HEK293 (cell line): ENCODE results near the gene NXPH2.

Source experiments
- CTCF ChIA-PET: fragments of 350-600 bp; formaldehyde crosslinking; extraction: SDS; loops from one replicate; lab custom pipeline; 2021; ENCODE audit warnings: antibody characterized with exemption; lab: Yijun Ruan, JAX
- POLR2A ChIA-PET: fragments of 300-600 bp; formaldehyde crosslinking; extraction: SDS; loops from one replicate; lab custom pipeline; 2020; ENCODE audit warnings: antibody characterized with exemption, inconsistent platforms; lab: Yijun Ruan, JAX
- H3K27ac ChIP-seq: fragments of 200-500 bp; sonication (Bioruptor generic); 2 replicates; pipeline ENCODE4 v1.5.1; 2014; ENCODE audit warnings: low read depth, low read length, control low read depth, inconsistent platforms; ENCODE audit errors: extremely low read depth
- H3K36me3 ChIP-seq, 2 experiments: fragments of 200-500 bp in 1 of 2; sonication (Bioruptor generic) in 1 of 2; 1 replicate in 1 of 2; 2 replicates in 1 of 2; pipeline ENCODE4 v1.5.1; 2014 to 2017; ENCODE audit warnings: inconsistent platforms in 2 of 2, low read length in 2 of 2; ENCODE audit not compliant: control insufficient read depth in 2 of 2, insufficient read depth in 1 of 2
- H3K4me1 ChIP-seq: fragments of 200-500 bp; sonication (Bioruptor generic); 2 replicates; pipeline ENCODE4 v1.5.1; 2014; ENCODE audit warnings: mild to moderate bottlenecking, low read length, inconsistent platforms; ENCODE audit not compliant: control insufficient read depth, insufficient read depth
- H3K4me3 ChIP-seq: 2 replicates; pipeline ENCODE4 v1.5.1; 2011; ENCODE audit warnings: low read depth, mild to moderate bottlenecking, control low read depth, low read length, moderate library complexity
- H3K9me3 ChIP-seq: fragments of 200-500 bp; sonication (Bioruptor generic); 2 replicates; pipeline ENCODE4 v1.5.1; 2014; ENCODE audit warnings: low read depth, low read length, inconsistent platforms; ENCODE audit not compliant: control insufficient read depth, insufficient read depth
- IKZF3 ChIP-seq: fragments of 450-650 bp; IDR thresholded peaks from 2 replicates; pipeline ENCODE4 v1.5.0; 2018; ENCODE audit warnings: missing biosample characterization, mild to moderate bottlenecking, missing genetic modification characterization, moderate library complexity
- MYNN ChIP-seq: fragments of 450-650 bp; formaldehyde crosslinking; IDR thresholded peaks from 2 replicates; pipeline ENCODE4 v1.5.1; 2016; ENCODE audit warnings: missing biosample characterization, missing genetic modification characterization, borderline replicate concordance
- OSR2 ChIP-seq: fragments of 450-650 bp; formaldehyde crosslinking; IDR thresholded peaks from 2 replicates; pipeline ENCODE4 v1.5.1; 2016; ENCODE audit warnings: missing biosample characterization, missing genetic modification characterization
- SP7 ChIP-seq: fragments of 450-650 bp; formaldehyde crosslinking; IDR thresholded peaks from 2 replicates; pipeline ENCODE4 v1.5.1; 2016; ENCODE audit warnings: missing biosample characterization, missing genetic modification characterization
- TRIM28 ChIP-seq: IDR thresholded peaks from 2 replicates; pipeline ENCODE4 v1.6.1; 2011; ENCODE audit warnings: low read length, control low read depth, borderline replicate concordance
- ZBTB21 ChIP-seq: fragments of 450-650 bp; formaldehyde crosslinking; IDR thresholded peaks from 2 replicates; pipeline ENCODE4 v1.5.1; 2017; ENCODE audit warnings: missing biosample characterization, missing genetic modification characterization
- ZBTB44 ChIP-seq: fragments of 450-650 bp; IDR thresholded peaks from 2 replicates; pipeline ENCODE4 v1.5.1; 2018; ENCODE audit warnings: missing biosample characterization, mild to moderate bottlenecking, missing genetic modification characterization
- ZNF132 ChIP-seq: fragments of 450-650 bp; formaldehyde crosslinking; IDR thresholded peaks from 2 replicates; pipeline ENCODE4 v1.5.1; 2017; ENCODE audit warnings: missing biosample characterization, missing genetic modification characterization, borderline replicate concordance
- ZNF2 ChIP-seq: fragments of 450-650 bp; formaldehyde crosslinking; IDR thresholded peaks from 2 replicates; pipeline ENCODE4 v1.5.1; 2016; ENCODE audit warnings: missing biosample characterization, missing genetic modification characterization
- ZNF211 ChIP-seq: fragments of 450-650 bp; formaldehyde crosslinking; IDR thresholded peaks from 2 replicates; pipeline ENCODE4 v1.5.1; 2016; ENCODE audit warnings: low read depth, missing biosample characterization, missing genetic modification characterization
- ZNF24 ChIP-seq: fragments of 450-650 bp; formaldehyde crosslinking; IDR thresholded peaks from 2 replicates; pipeline ENCODE4 v1.5.1; 2016; ENCODE audit warnings: missing biosample characterization, missing genetic modification characterization
- ZNF398 ChIP-seq: fragments of 450-650 bp; formaldehyde crosslinking; IDR thresholded peaks from 2 replicates; pipeline ENCODE4 v1.5.1; 2017; ENCODE audit warnings: missing biosample characterization, missing genetic modification characterization
- ZNF423 ChIP-seq: fragments of 450-650 bp; formaldehyde crosslinking; IDR thresholded peaks from 2 replicates; pipeline ENCODE4 v1.5.1; 2016; ENCODE audit warnings: missing biosample characterization, missing genetic modification characterization
- ZNF426 ChIP-seq: fragments of 450-650 bp; formaldehyde crosslinking; IDR thresholded peaks from 2 replicates; pipeline ENCODE4 v1.5.1; 2017; ENCODE audit warnings: missing biosample characterization, missing genetic modification characterization, mild to moderate bottlenecking, inconsistent platforms, moderate library complexity
- ZNF433 ChIP-seq: fragments of 450-650 bp; formaldehyde crosslinking; IDR thresholded peaks from 2 replicates; pipeline ENCODE4 v1.5.1; 2016; ENCODE audit warnings: missing biosample characterization, missing genetic modification characterization, low read depth
- ZNF48 ChIP-seq: fragments of 450-650 bp; formaldehyde crosslinking; IDR thresholded peaks from 2 replicates; pipeline ENCODE4 v1.5.1; 2016; ENCODE audit warnings: missing biosample characterization, missing genetic modification characterization
- ZNF501 ChIP-seq: fragments of 450-650 bp; formaldehyde crosslinking; IDR thresholded peaks from 2 replicates; pipeline ENCODE4 v1.5.1; 2016; ENCODE audit warnings: missing biosample characterization, missing genetic modification characterization
- ZNF514 ChIP-seq: fragments of 450-650 bp; formaldehyde crosslinking; IDR thresholded peaks from 2 replicates; pipeline ENCODE4 v1.5.1; 2016; ENCODE audit warnings: missing biosample characterization, missing genetic modification characterization
- ZNF561 ChIP-seq: fragments of 450-650 bp; IDR thresholded peaks from 2 replicates; pipeline ENCODE4 v1.5.1; 2018; ENCODE audit warnings: missing biosample characterization, missing genetic modification characterization, borderline replicate concordance
- ZNF768 ChIP-seq: fragments of 450-650 bp; formaldehyde crosslinking; IDR thresholded peaks from 2 replicates; pipeline ENCODE4 v1.5.1; 2018; ENCODE audit warnings: missing biosample characterization, mild to moderate bottlenecking, missing genetic modification characterization
- ZNF792 ChIP-seq: fragments of 450-650 bp; formaldehyde crosslinking; IDR thresholded peaks from 2 replicates; pipeline ENCODE4 v1.5.1; 2016; ENCODE audit warnings: missing biosample characterization, missing genetic modification characterization
- ZSCAN16 ChIP-seq: fragments of 450-650 bp; formaldehyde crosslinking; IDR thresholded peaks from 2 replicates; pipeline ENCODE4 v1.5.1; 2016; ENCODE audit warnings: missing biosample characterization, missing genetic modification characterization
- ZSCAN23 ChIP-seq: fragments of 450-650 bp; formaldehyde crosslinking; IDR thresholded peaks from 2 replicates; pipeline ENCODE4 v1.5.1; 2016; ENCODE audit warnings: missing biosample characterization, missing genetic modification characterization

Gene NXPH2

GRCh38 chr2:138682163-138682562 is 98.0 kb downstream of the NXPH2 start:
- Histone ChIP-seq H3K9me3 (no peaks in the 10 kb centered on the region), H3K36me3 (no peaks in the 10 kb centered on the region), H3K27ac (no peak overlapping the region), H3K4me1 (no peaks in the 10 kb centered on the region), H3K4me3 (no peak overlapping the region)
- CTCF ChIA-PET = interaction anchor here (0.6 kb wide), 1 partner anchor 111 kb away, joined by 3 read pairs; no protein-coding TSS in a partner anchor
- POLR2A ChIA-PET = no interaction called here
- TF ChIP-seq ZSCAN23 (no peak), ZNF426 (tag by site-specific recombination) (no peak), ZNF423 (no peak), IKZF3 (tag by site-specific recombination) (no peak), ZNF514 (no peak), ZNF48 (tag by site-specific recombination) (no peak)

GRCh38 chr2:138677221-138677620 is 103.0 kb downstream of the NXPH2 start:
- TF ChIP-seq ZBTB21 (tag by site-specific recombination) (no peak), ZNF433 (tag by site-specific recombination) (no peak), ZNF561 (no peak), ZNF211 (tag by site-specific recombination) (no peak), ZNF792 (tag by site-specific recombination) (no peak), TRIM28 (no peak), ZNF132 (tag by site-specific recombination) (no peak), MYNN (tag by site-specific recombination) (no peak), ZSCAN16 (tag by site-specific recombination) (no peak), ZNF501 (tag by site-specific recombination) (no peak), ZBTB44 (no peak), ZNF768 (tag by site-specific recombination) (no peak), OSR2 (no peak)
- ChIA-PET POLR2A (no interaction called here), CTCF (interaction anchor here (0.6 to 0.8 kb wide), 2 partner anchors 46 to 297 kb away, joined by 3 to 4 read pairs; no protein-coding TSS in a partner anchor)
- Histone ChIP-seq H3K9me3 (no peaks in the 10 kb centered on the region), H3K36me3 (no peaks in the 10 kb centered on the region), H3K4me1 (no peaks in the 10 kb centered on the region), H3K27ac (no peak overlapping the region), H3K4me3 (no peak overlapping the region)

GRCh38 chr2:138676619-138677021 is 103.6 kb downstream of the NXPH2 start:
- Histone ChIP-seq H3K4me1 (no peaks in the 10 kb centered on the region), H3K4me3 (no peak overlapping the region), H3K9me3 (no peaks in the 10 kb centered on the region), H3K27ac (no peak overlapping the region)
- POLR2A ChIA-PET = no interaction called here
- CTCF ChIA-PET = interaction anchor here (0.6 kb wide), 1 partner anchor 47 kb away, joined by 3 read pairs; no protein-coding TSS in a partner anchor
- TF ChIP-seq ZNF24 (tag by site-specific recombination) (no peak), SP7 (tag by site-specific recombination) (no peak), ZNF398 (no peak), ZNF2 (tag by site-specific recombination) (no peak)
- TF ChIP-seq, all 188 proteins: peak for 0
- H3K36me3 ChIP-seq = no peaks in the 10 kb centered on the region
